Thoracic aorta (tissue), 2 donors: Measurements from ENCODE around the gene RGS12. TPM values are rescaled to one million over a fixed set of nuclear protein-coding genes. Genes with fewer than 3 reads are reported as not detected.

Experiments used
- ATAC-seq: fragments of 150-250 bp; one replicate; pipeline ENCODE4 v1.8.0; 2017; ENCODE audit warnings: low read depth; ENCODE audit not compliant: insufficient number of reproducible peaks, low FRiP score
- DNase-seq: peaks from one replicate; pipeline ENCODE4 v3.0.0-alpha.2; 2020; ENCODE audit warnings: low spot score
- H3K27ac ChIP-seq, 2 donors: fragments of 200-600 bp; sonication (generic); 1 replicate in 1 of 2; 2 replicates in 1 of 2; pipeline ENCODE4 v1.5.1; 2016; ENCODE audit warnings: mild to moderate bottlenecking in 2 of 2, moderate library complexity in 2 of 2
- H3K27me3 ChIP-seq: fragments of 200-600 bp; sonication (generic); replicated peaks from 2 replicates; pipeline ENCODE4 v1.6.0; 2016; ENCODE audit warnings: mild to moderate bottlenecking; ENCODE audit not compliant: insufficient read depth
- H3K36me3 ChIP-seq: fragments of 200-600 bp; sonication (generic); one replicate; pipeline ENCODE4 v1.5.1; 2016
- H3K4me1 ChIP-seq, 2 donors: fragments of 200-600 bp; sonication (generic); 1 replicate in 1 of 2; 2 replicates in 1 of 2; pipeline versions ENCODE4 v1.5.1 to v1.6.0; 2016; ENCODE audit warnings: low read depth in 2 of 2, mild to moderate bottlenecking in 1 of 2; ENCODE audit not compliant: control insufficient read depth in 1 of 2
- H3K4me3 ChIP-seq: fragments of 200-600 bp; sonication (generic); 2 replicates; pipeline ENCODE4 v1.5.1; 2016; ENCODE audit warnings: mild to moderate bottlenecking
- H3K9me3 ChIP-seq: fragments of 200-600 bp; sonication (generic); 2 replicates; pipeline ENCODE4 v1.5.1; 2016
- total RNA-seq, 2 donors: library from RNA; depleted of rRNA; stranded (reverse); fragments of >200 nt; gene quantifications; one replicate each; pipeline versions ENCODE4 v1.1.0 to v1.2.3, GENCODE V29; 2016
- TF ChIP-seq, protein P1 (sequence below): fragments of 200-600 bp; sonication (generic); IDR thresholded peaks from one replicate; pipeline ENCODE4 v1.5.1; 2019; ENCODE audit warnings: antibody characterized with exemption

Gene RGS12
- total RNA-seq, 2 donors from 2014 or later = 13.5 to 43.6 TPM

- peaks cover 5 to 18% of the 10 kb centered on the region in 2 donors for H3K4me1 ChIP-seq
- H3K4me3 ChIP-seq = no peak overlapping the region
- no peak overlapping the region for H3K27ac ChIP-seq
- peaks cover 5% of the 10 kb centered on the region for H3K27me3 ChIP-seq
- H3K9me3 ChIP-seq = no peaks in the 10 kb centered on the region
- ATAC-seq (no peak), DNase-seq (no peak)
- TF ChIP-seq, protein P1, sequence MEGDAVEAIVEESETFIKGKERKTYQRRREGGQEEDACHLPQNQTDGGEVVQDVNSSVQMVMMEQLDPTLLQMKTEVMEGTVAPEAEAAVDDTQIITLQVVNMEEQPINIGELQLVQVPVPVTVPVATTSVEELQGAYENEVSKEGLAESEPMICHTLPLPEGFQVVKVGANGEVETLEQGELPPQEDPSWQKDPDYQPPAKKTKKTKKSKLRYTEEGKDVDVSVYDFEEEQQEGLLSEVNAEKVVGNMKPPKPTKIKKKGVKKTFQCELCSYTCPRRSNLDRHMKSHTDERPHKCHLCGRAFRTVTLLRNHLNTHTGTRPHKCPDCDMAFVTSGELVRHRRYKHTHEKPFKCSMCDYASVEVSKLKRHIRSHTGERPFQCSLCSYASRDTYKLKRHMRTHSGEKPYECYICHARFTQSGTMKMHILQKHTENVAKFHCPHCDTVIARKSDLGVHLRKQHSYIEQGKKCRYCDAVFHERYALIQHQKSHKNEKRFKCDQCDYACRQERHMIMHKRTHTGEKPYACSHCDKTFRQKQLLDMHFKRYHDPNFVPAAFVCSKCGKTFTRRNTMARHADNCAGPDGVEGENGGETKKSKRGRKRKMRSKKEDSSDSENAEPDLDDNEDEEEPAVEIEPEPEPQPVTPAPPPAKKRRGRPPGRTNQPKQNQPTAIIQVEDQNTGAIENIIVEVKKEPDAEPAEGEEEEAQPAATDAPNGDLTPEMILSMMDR = no peak
- H3K36me3 ChIP-seq = no peaks in the 10 kb centered on the region
Measured at GRCh38 chr4:3287972-3288570, 4.8 kb upstream of the RGS12 start.

- no peak overlapping the region for H3K27ac ChIP-seq
- no peaks in the 10 kb centered on the region for H3K36me3 ChIP-seq
- peaks cover 5% of the 10 kb centered on the region for H3K27me3 ChIP-seq
- peaks cover 5 to 18% of the 10 kb centered on the region in 2 donors for H3K4me1 ChIP-seq
- H3K9me3 ChIP-seq = no peaks in the 10 kb centered on the region
- TF ChIP-seq, protein P1 = no peak
- DNase-seq = no peak
- ATAC-seq = no peak
- no peak overlapping the region for H3K4me3 ChIP-seq
Measured at GRCh38 chr4:3288571-3289094, 4.2 kb upstream of the RGS12 start.

- DNase-seq (no peak), ATAC-seq (no peak)
- no peaks in the 10 kb centered on the region for H3K9me3 ChIP-seq
- no peak overlapping the region for H3K27ac ChIP-seq
- TF ChIP-seq, protein P1 = no peak
- no peak overlapping the region for H3K4me3 ChIP-seq
- peaks cover 5% of the 10 kb centered on the region for H3K27me3 ChIP-seq
- H3K4me1 ChIP-seq = peaks cover 5 to 17% of the 10 kb centered on the region in 2 donors
- H3K36me3 ChIP-seq = no peaks in the 10 kb centered on the region
Measured at GRCh38 chr4:3290476-3290875, 2.3 kb upstream of the RGS12 start.

DNA sequence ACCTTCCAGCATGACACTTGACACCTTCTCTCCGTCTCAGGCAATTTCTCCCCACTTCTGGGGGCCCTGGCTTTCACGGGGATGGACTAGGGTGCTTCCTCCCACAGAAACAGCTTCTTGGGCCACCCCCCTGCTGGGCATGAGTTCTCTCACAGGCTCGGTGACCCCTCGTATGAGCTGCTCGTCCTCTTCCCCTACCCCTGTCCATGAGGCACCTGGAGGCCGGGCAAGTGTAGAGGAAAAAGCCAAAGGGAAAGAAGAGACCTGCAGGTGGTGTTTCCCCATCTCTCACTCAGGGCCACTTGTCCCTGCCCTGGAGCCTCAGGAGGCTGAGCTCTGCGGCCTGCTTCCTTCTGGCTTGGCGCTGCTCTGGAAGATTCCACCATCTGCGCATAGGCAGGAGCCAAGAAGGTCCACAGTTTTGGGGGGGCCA lies 1.9 kb upstream of the RGS12 start:
- Histone ChIP-seq H3K27ac (no peak overlapping the region), H3K4me1 (peaks cover 5 to 13% of the 10 kb centered on the region in 2 donors), H3K27me3 (peaks cover 5% of the 10 kb centered on the region), H3K36me3 (no peaks in the 10 kb centered on the region), H3K9me3 (no peaks in the 10 kb centered on the region), H3K4me3 (no peak overlapping the region)
- ATAC-seq = no peak
- no peak for DNase-seq
- TF ChIP-seq, protein P1 = no peak

DNA sequence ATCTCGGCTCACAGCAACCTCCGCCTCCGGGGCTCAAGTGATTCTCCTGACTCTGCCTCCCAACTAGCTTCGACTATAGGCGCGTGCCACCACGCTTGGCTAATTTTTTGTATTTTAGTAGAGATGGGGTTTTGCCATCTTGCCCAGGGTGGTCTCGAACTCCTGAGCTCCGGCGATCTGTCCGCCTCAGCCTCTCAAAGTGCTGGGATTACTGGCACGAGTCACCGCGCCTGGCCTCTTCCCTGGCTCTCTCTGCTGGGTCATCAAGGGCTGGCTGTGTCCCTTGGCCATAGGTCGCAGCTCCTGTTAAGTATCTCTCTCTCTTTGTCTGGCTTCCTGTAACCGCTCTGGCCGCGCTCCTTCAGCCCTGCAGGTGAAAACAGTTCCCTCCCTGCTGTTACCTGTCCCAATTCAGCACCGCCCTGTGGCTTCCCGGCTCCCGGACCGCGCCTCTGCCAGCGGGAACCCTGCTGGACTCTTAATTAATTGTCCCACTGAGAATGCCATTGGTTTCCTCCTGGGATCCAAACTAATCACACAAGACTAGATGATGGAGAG lies 1.3 kb upstream of the RGS12 start:
- H3K4me3 ChIP-seq = peak overlapping the region; percentile 96
- peak overlapping the region; percentile 86 for H3K27ac ChIP-seq
- peaks cover 5% of the 10 kb centered on the region for H3K27me3 ChIP-seq
- H3K4me1 ChIP-seq = peaks cover 5 to 11% of the 10 kb centered on the region in 2 donors
- ATAC-seq (no peak), DNase-seq (no peak)
- TF ChIP-seq, protein P1 = no peak
- no peaks in the 10 kb centered on the region for H3K9me3 ChIP-seq
- no peaks in the 10 kb centered on the region for H3K36me3 ChIP-seq
